Measurements from ENCODE around the gene CHRNA9.

CHRNA9 gene

GRCh38 chr4:40328383-40328782 lies 6.8 kb upstream of the CHRNA9 start:
- no peak for TF ChIP-seq CTCF (IDR thresholded peaks at IDR 0.05; ENCODE audit: borderline replicate concordance, control extremely low read depth, extremely low read depth, insufficient read depth, missing control alignments)
- in situ Hi-C loops (cut with MboI; ENCODE audit: low sequenced_read_pairs, unreplicated experiment), result no loop called here
- no peak for DNase-seq (ENCODE audit: low spot score)

- TF ChIP-seq CTCF (IDR thresholded peaks at IDR 0.05; ENCODE audit: borderline replicate concordance, control extremely low read depth, extremely low read depth, insufficient read depth, missing control alignments), result no peak
- no peak for DNase-seq (ENCODE audit: low spot score)
- in situ Hi-C loops (cut with MboI; ENCODE audit: low sequenced_read_pairs, unreplicated experiment), result no loop called here
Measured at GRCh38 chr4:40329805-40330204, 5.3 kb upstream of the CHRNA9 start.

GRCh38 chr4:40330536-40330935 lies 4.6 kb upstream of the CHRNA9 start:
- TF ChIP-seq CTCF (IDR thresholded peaks at IDR 0.05; ENCODE audit: borderline replicate concordance, control extremely low read depth, extremely low read depth, insufficient read depth, missing control alignments), result no peak
- no peak for DNase-seq (ENCODE audit: low spot score)
- in situ Hi-C loops (cut with MboI; ENCODE audit: low sequenced_read_pairs, unreplicated experiment), result no loop called here

GRCh38 chr4:40331101-40331745 lies 3.9 kb upstream of the CHRNA9 start:
- TF ChIP-seq CTCF (IDR thresholded peaks at IDR 0.05; ENCODE audit: borderline replicate concordance, control extremely low read depth, extremely low read depth, insufficient read depth, missing control alignments), result no peak
- no peak for DNase-seq (ENCODE audit: low spot score)
- in situ Hi-C loops (cut with MboI; ENCODE audit: low sequenced_read_pairs, unreplicated experiment), result no loop called here

GRCh38 chr4:40331961-40332360 lies 3.2 kb upstream of the CHRNA9 start:
- no peak for DNase-seq (ENCODE audit: low spot score)
- no peak for TF ChIP-seq CTCF (IDR thresholded peaks at IDR 0.05; ENCODE audit: borderline replicate concordance, control extremely low read depth, extremely low read depth, insufficient read depth, missing control alignments)
- in situ Hi-C loops (cut with MboI; ENCODE audit: low sequenced_read_pairs, unreplicated experiment), result no loop called here

- in situ Hi-C loops (cut with MboI; ENCODE audit: low sequenced_read_pairs, unreplicated experiment), result no loop called here
- TF ChIP-seq CTCF (IDR thresholded peaks at IDR 0.05; ENCODE audit: borderline replicate concordance, control extremely low read depth, extremely low read depth, insufficient read depth, missing control alignments), result no peak
- DNase-seq (ENCODE audit: low spot score), result no peak
Measured at GRCh38 chr4:40333921-40334352, 1.2 kb upstream of the CHRNA9 start.
